Adrenal gland (tissue), 5 donors: Measurements from ENCODE around the gene KMT5C.

ENCODE experiments used
- CTCF ChIP-seq, 6 experiments: fragments of 450-650 bp in 4 of 6; fragments of 200-600 bp in 2 of 6; sonication (generic) in 1 of 6; IDR thresholded peaks; 1 replicate in 5 of 6; 2 replicates in 1 of 6; pipeline versions ENCODE4 v1.5.1 to v1.8.0; 2016 to 2021; ENCODE audit warnings: antibody characterized with exemption in 6 of 6, mild to moderate bottlenecking in 2 of 6, moderate library complexity in 1 of 6
- POLR2A ChIP-seq, 2 donors: fragments of 450-650 bp; IDR thresholded peaks; one replicate each; pipeline ENCODE4 v1.6.1; 2017; ENCODE audit warnings: antibody characterized with exemption in 2 of 2, mild to moderate bottlenecking in 2 of 2, moderate library complexity in 1 of 2
- donor health status: DM: no; HTN: no; CAD: no.

- no peak for TF ChIP-seq CTCF (IDR thresholded peaks at IDR 0.05)
- TF ChIP-seq POLR2A (IDR thresholded peaks at IDR 0.05) = no peak
Measured at GRCh38 chr19:55376241-55376933, 36.7 kb downstream of the KMT5C start, which contains the start of gene TMEM190.
